ENCODE results near the gene MIGA2.

The MIGA2 gene

GRCh38 chr9:129089246-129089645 is 52.8 kb downstream of the MIGA2 start:
- TF ChIP-seq TAF1 (IDR thresholded peaks at IDR 0.05; ENCODE audit: borderline replicate concordance, insufficient read depth, low read length), result no peak
- no peak for TF ChIP-seq SIN3A (IDR thresholded peaks at IDR 0.05; ENCODE audit: borderline replicate concordance, insufficient read depth, low read length)
- TF ChIP-seq POLR2AphosphoS5 (IDR thresholded peaks at IDR 0.05; ENCODE audit: low read depth, low read length), result no peak
- TF ChIP-seq REST (IDR thresholded peaks at IDR 0.05; ENCODE audit: insufficient read depth in 1 of 2, low read depth in 2 of 2, low read length in 2 of 2), result no peak

DNA sequence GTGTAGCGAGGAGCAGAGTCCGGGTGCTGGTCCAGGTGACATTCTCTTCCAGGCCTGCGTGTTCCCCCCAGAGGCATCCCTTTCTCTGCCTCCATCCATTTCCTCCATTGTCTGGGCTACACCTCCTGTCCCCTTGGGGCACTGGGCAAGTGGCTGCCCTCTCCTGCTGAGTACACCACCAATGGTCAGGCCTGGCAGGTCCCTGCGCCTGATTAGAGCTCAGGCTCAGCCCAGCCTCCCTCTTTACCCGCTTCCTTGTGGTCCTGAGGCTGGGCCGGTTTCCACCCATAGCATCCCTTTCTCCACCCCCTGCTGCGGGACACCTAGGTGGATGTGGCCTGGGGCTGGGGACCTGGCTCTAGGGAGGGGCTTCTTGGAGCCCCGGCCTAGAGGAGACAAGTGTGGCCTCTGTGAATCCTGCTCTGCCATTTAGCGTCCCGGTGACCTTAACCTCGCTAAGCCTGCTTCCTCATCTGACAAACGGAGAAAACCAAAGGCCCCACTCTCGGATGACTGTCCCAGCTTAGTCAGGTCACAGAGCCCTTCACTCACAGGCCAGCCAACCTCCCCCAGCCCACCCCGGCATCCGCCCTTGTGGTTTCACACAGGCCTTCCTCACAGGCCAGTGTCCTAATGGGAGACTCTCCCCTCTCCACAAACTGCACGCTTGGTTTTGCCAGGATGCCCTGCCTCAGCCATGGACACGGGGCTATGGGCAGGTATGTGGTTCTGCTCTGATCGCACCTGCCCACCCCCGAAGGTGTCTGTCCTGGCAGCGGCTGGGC is 57.4 kb downstream of the MIGA2 start:
- TF ChIP-seq TAF1 (IDR thresholded peaks at IDR 0.05; ENCODE audit: borderline replicate concordance, insufficient read depth, low read length) (no peak), SIN3A (IDR thresholded peaks at IDR 0.05; ENCODE audit: borderline replicate concordance, insufficient read depth, low read length) (no peak), FOXP2 (optimal IDR thresholded peaks at IDR 0.05; ENCODE audit: borderline replicate concordance, extremely low read depth, extremely low read length, insufficient read depth) (no peak)

- TF ChIP-seq FOXP2 (optimal IDR thresholded peaks at IDR 0.05; ENCODE audit: borderline replicate concordance, extremely low read depth, extremely low read length, insufficient read depth), result no peak
- no peak for TF ChIP-seq SIN3A (IDR thresholded peaks at IDR 0.05; ENCODE audit: borderline replicate concordance, insufficient read depth, low read length)
- no peak for TF ChIP-seq REST (IDR thresholded peaks at IDR 0.05; ENCODE audit: insufficient read depth in 1 of 2, low read depth in 2 of 2, low read length in 2 of 2)
- no peak for TF ChIP-seq POLR2AphosphoS5 (IDR thresholded peaks at IDR 0.05; ENCODE audit: low read depth, low read length)
- no peak for TF ChIP-seq TAF1 (IDR thresholded peaks at IDR 0.05; ENCODE audit: borderline replicate concordance, insufficient read depth, low read length)
Measured at GRCh38 chr9:129094387-129095169, 58.2 kb downstream of the MIGA2 start.

DNA sequence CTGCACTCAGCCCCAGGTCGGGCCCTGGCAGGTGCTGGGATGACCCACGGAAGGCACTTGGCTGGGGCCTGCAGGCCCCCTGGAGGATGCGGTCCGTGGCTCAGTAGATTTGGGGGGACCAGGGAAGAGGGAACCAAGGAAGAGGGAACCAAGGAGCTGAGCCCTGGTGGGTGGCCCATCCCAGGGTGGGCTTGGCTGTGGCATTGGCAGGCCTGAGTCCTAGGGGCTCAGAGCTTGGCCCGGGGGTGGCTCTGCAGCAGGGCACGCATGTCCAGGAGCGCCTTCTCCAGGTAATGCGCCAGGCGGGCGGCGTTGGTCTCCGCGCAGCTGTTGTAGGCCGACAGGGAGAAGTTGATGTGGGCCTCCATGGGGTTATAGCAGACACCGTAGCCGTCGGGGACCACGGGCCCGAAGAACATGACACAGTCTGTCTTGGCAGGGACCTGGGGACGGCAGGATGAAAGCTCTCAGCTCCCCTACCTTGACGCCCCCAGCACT is 58.8 kb downstream of the MIGA2 start:
- TF ChIP-seq SIN3A (IDR thresholded peaks at IDR 0.05; ENCODE audit: borderline replicate concordance, insufficient read depth, low read length), result no peak

- TF ChIP-seq REST (IDR thresholded peaks at IDR 0.05; ENCODE audit: insufficient read depth in 1 of 2, low read depth in 2 of 2, low read length in 2 of 2) (no peak), SIN3A (IDR thresholded peaks at IDR 0.05; ENCODE audit: borderline replicate concordance, insufficient read depth, low read length) (no peak), FOXP2 (optimal IDR thresholded peaks at IDR 0.05; ENCODE audit: borderline replicate concordance, extremely low read depth, extremely low read length, insufficient read depth) (no peak), TAF1 (IDR thresholded peaks at IDR 0.05; ENCODE audit: borderline replicate concordance, insufficient read depth, low read length) (no peak), POLR2AphosphoS5 (IDR thresholded peaks at IDR 0.05; ENCODE audit: low read depth, low read length) (no peak)
Measured at GRCh38 chr9:129095908-129096307, 59.5 kb downstream of the MIGA2 start.

All from PFSK-1 (cell line).